HEK293 (cell line): ENCODE data around the gene SLC25A24.

Experiments
- CTCF ChIP-seq: fragments of 450-650 bp; formaldehyde crosslinking; IDR thresholded peaks from 2 replicates; pipeline ENCODE4 v1.5.1; 2016; ENCODE audit warnings: missing biosample characterization, missing genetic modification characterization
- SETDB1 ChIP-seq: IDR thresholded peaks from one replicate; pipeline ENCODE4 v1.6.1; 2017; ENCODE audit warnings: mild to moderate bottlenecking, low read length, moderate library complexity, mixed read lengths; ENCODE audit not compliant: insufficient read length
- TCF7L2 ChIP-seq: IDR thresholded peaks from 2 replicates; pipeline ENCODE4 v1.6.1; 2011; ENCODE audit warnings: low read depth, mild to moderate bottlenecking, inconsistent platforms, low read length, moderate library complexity, borderline replicate concordance
- TRIM28 ChIP-seq: IDR thresholded peaks from 2 replicates; pipeline ENCODE4 v1.6.1; 2011; ENCODE audit warnings: low read length, control low read depth, borderline replicate concordance
- ZNF530 ChIP-seq: fragments of 450-650 bp; formaldehyde crosslinking; IDR thresholded peaks from 2 replicates; pipeline ENCODE4 v1.5.1; 2016; ENCODE audit warnings: low read depth, missing biosample characterization, missing genetic modification characterization
- ZNF707 ChIP-seq: fragments of 450-650 bp; formaldehyde crosslinking; IDR thresholded peaks from 2 replicates; pipeline ENCODE4 v1.5.1; 2016; ENCODE audit warnings: missing biosample characterization, missing genetic modification characterization
- TF ChIP-seq, protein P1 (sequence below): fragments of 450-650 bp; formaldehyde crosslinking; IDR thresholded peaks from 2 replicates; pipeline ENCODE4 v1.5.1; 2016; ENCODE audit warnings: missing biosample characterization, missing genetic modification characterization

- no peak for TF ChIP-seq CTCF (tag by site-specific recombination)
- no peak for TF ChIP-seq ZNF530
- TF ChIP-seq, protein P1, sequence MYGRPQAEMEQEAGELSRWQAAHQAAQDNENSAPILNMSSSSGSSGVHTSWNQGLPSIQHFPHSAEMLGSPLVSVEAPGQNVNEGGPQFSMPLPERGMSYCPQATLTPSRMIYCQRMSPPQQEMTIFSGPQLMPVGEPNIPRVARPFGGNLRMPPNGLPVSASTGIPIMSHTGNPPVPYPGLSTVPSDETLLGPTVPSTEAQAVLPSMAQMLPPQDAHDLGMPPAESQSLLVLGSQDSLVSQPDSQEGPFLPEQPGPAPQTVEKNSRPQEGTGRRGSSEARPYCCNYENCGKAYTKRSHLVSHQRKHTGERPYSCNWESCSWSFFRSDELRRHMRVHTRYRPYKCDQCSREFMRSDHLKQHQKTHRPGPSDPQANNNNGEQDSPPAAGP (tag by site-specific recombination), result no peak
- no peak for TF ChIP-seq SETDB1
- TF ChIP-seq TCF7L2, result no peak
- no peak for TF ChIP-seq ZNF707
- TF ChIP-seq TRIM28, result no peak
These were observed 90.7 kb downstream of the SLC25A24 start for GRCh38 chr1:108109295-108109973.
